Thyroid gland (tissue), 4 donors: Measurements from ENCODE around the gene HNRNPF. TPM values are rescaled to one million over a fixed set of nuclear protein-coding genes. Genes with fewer than 3 reads are reported as not detected.

Source experiments
- DNase-seq, 2 donors: peaks; one replicate each; pipeline ENCODE4 v3.0.0-alpha.2; 2019
- H3K27ac ChIP-seq, 3 donors: fragments of 200-600 bp; sonication (generic); 1 replicate in 2 of 3; 2 replicates in 1 of 3; pipeline ENCODE4 v1.5.1; 2016 to 2019; ENCODE audit warnings: mild to moderate bottlenecking in 1 of 3, moderate library complexity in 1 of 3
- H3K27me3 ChIP-seq: fragments of 200-600 bp; sonication (generic); one replicate; pipeline ENCODE4 v1.5.1; 2019
- H3K36me3 ChIP-seq, 2 donors: fragments of 200-600 bp; sonication (generic); one replicate each; pipeline ENCODE4 v1.5.1; 2016 to 2019
- H3K4me1 ChIP-seq, 2 donors: fragments of 200-600 bp; sonication (generic); one replicate each; pipeline ENCODE4 v1.5.1; 2017 to 2019
- H3K4me3 ChIP-seq, 3 donors: fragments of 200-600 bp; sonication (generic); replicated peaks in 1 of 3; 1 replicate in 2 of 3; 2 replicates in 1 of 3; pipeline ENCODE4 v1.5.1; 2016; ENCODE audit warnings: mild to moderate bottlenecking in 1 of 3
- H3K9me3 ChIP-seq: fragments of 200-600 bp; sonication (generic); one replicate; pipeline ENCODE4 v1.5.1; 2017
- CTCF ChIP-seq, 6 experiments: fragments of 200-600 bp in 3 of 6; fragments of 450-650 bp in 3 of 6; sonication (generic) in 3 of 6; IDR thresholded peaks; one replicate each; pipeline ENCODE4 v1.5.1; 2016 to 2019; ENCODE audit warnings: antibody characterized with exemption in 6 of 6, mild to moderate bottlenecking in 2 of 6, inconsistent platforms in 1 of 6, moderate library complexity in 1 of 6
- POLR2A ChIP-seq, 2 donors: fragments of 450-650 bp; IDR thresholded peaks; one replicate each; pipeline ENCODE4 v1.6.1; 2017; ENCODE audit warnings: antibody characterized with exemption in 2 of 2, mild to moderate bottlenecking in 2 of 2, moderate library complexity in 1 of 2
- WGBS, 2 donors: methylation state at CpG; one replicate each; pipeline ENCODE4 v1.1.5; 2017; 5-methylcytosine and 5-hydroxymethylcytosine counted together
- intact Hi-C: fragments of 100-400 bp; cut with DNase I; formaldehyde crosslinking; loops from one replicate; pipeline ENCODE4 v1.15.1; 2023
- total RNA-seq, 4 donors: library from RNA; depleted of rRNA; stranded (reverse); fragments of >200 nt; gene quantifications; one replicate each; pipeline ENCODE4 v1.2.3, GENCODE V29; 2016

The HNRNPF gene
- total RNA-seq, 4 donors from 2014 or later = 148 to 158 (median 155) TPM

DNA sequence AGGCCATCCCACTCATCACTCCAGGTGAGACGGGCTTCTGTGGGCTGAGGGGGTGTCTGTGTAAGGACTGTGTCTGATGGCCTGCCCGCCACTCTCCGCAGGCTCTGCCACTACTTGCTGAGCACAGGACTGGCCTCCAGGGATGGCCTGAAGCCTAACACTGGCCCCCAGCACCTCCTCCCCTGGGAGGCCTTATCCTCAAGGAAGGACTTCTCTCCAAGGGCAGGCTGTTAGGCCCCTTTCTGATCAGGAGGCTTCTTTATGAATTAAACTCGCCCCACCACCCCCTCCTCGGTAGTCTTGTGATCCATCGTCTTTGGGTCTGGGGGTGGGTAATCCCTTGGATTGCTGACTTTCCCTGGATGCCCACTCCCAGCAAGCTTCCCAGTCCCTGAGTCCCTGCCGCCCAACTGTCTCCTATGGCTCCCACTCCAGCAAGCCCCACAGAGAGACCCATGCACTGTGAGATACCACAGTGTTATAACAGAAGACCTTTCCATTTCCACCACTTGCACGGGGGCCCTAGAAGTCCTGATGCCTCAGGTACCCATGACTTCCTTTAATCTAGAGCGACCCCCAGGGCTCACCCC lies 32.8 kb downstream of the HNRNPF start:
- Histone ChIP-seq H3K27ac (no peak overlapping the region), H3K4me3 (no peak overlapping the region), H3K27me3 (no peaks in the 10 kb centered on the region), H3K9me3 (no peaks in the 10 kb centered on the region), H3K36me3 (no peaks in the 10 kb centered on the region), H3K4me1 (no peaks in the 10 kb centered on the region)
- intact Hi-C loops = no loop called here
- DNase-seq = no peak
- TF ChIP-seq POLR2A (IDR thresholded peaks at IDR 0.05) (no peak), CTCF (IDR thresholded peaks at IDR 0.05) (no peak)
- WGBS, 2 donors = 83 to 88% methylated on average over 6 to 9 of the region's 9 CpGs

DNA sequence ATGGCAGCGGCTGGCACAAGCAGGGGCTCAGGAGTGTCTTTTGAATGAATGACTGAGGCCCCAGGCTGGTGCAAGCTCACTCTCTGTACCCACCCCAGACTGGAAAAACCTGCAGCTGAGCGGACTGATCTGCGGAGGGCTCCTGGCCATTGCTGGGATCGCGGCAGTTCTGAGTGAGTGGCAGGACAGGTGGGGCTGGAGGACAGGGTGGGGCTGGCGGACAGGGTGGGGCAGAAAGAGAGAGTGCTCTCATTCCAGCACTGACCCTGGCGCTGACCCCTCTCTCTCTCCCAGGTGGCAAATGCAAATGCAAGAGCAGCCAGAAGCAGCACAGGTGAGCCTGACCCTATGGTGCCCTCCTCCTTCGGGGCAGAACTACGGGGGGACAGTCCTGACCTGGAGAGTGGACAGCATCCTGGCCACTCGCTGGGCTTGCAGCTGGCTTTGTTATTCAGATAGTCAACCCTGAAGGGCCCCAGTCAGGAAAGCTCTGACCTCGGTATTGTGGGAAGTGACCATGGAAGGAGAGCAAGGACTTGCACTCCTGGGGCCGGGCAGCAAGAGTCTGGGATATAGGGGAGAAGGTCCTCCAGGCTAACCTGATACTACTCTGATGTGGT lies 33.5 kb downstream of the HNRNPF start:
- intact Hi-C loops = no loop called here
- no peaks in the 10 kb centered on the region for H3K9me3 ChIP-seq
- WGBS, 2 donors = 75 to 80% methylated on average over 9 to 12 of the region's 12 CpGs
- H3K27me3 ChIP-seq = no peaks in the 10 kb centered on the region
- no peaks in the 10 kb centered on the region for H3K36me3 ChIP-seq
- H3K4me1 ChIP-seq = no peaks in the 10 kb centered on the region
- H3K27ac ChIP-seq = no peak overlapping the region
- DNase-seq = no peak
- no peak for TF ChIP-seq CTCF (IDR thresholded peaks at IDR 0.05)
- no peak overlapping the region for H3K4me3 ChIP-seq

- H3K27ac ChIP-seq = no peak overlapping the region
- H3K4me1 ChIP-seq = no peaks in the 10 kb centered on the region
- WGBS, 2 donors = 81 to 92% methylated on average over 3 of the region's 3 CpGs
- no peak overlapping the region for H3K4me3 ChIP-seq
- TF ChIP-seq CTCF (IDR thresholded peaks at IDR 0.05) (no peak), POLR2A (IDR thresholded peaks at IDR 0.05) (no peak)
- H3K9me3 ChIP-seq = no peaks in the 10 kb centered on the region
- H3K27me3 ChIP-seq = no peaks in the 10 kb centered on the region
- intact Hi-C loops = no loop called here
- no peak for DNase-seq
- no peaks in the 10 kb centered on the region for H3K36me3 ChIP-seq
These were observed 34.8 kb downstream of the HNRNPF start for GRCh38 chr10:43374194-43374593.

DNA sequence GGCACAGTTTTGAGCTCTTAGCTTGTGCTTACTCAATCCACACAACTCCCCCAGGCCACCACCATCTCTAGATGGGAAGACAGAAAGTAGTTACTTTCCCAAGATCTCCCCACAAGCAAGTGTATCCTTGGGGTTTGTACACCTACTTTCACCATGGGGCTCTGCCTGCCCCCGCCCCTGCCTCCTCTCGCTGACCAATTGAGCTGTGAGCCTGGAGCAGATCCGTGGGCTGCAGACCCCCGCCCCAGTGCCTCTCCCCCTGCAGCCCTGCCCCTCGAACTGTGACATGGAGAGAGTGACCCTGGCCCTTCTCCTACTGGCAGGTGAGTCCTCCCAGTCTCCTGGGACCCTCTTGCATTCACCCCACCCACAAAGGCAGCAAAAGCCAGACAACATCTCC lies 35.5 kb downstream of the HNRNPF start:
- Histone ChIP-seq H3K4me1 (no peaks in the 10 kb centered on the region), H3K27ac (no peak overlapping the region), H3K4me3 (no peak overlapping the region), H3K9me3 (no peaks in the 10 kb centered on the region), H3K27me3 (no peaks in the 10 kb centered on the region), H3K36me3 (no peaks in the 10 kb centered on the region)
- intact Hi-C loops = no loop called here
- DNase-seq = no peak
- no peak for TF ChIP-seq POLR2A (IDR thresholded peaks at IDR 0.05)
- TF ChIP-seq CTCF (IDR thresholded peaks at IDR 0.05) = no peak
- WGBS, 2 donors = 53 to 74% methylated on average over 5 of the region's 5 CpGs

- intact Hi-C loops = no loop called here
- Histone ChIP-seq H3K27ac (no peak overlapping the region), H3K4me3 (no peak overlapping the region), H3K27me3 (no peaks in the 10 kb centered on the region), H3K9me3 (no peaks in the 10 kb centered on the region), H3K36me3 (no peaks in the 10 kb centered on the region), H3K4me1 (no peaks in the 10 kb centered on the region)
- TF ChIP-seq POLR2A (IDR thresholded peaks at IDR 0.05) (no peak), CTCF (IDR thresholded peaks at IDR 0.05) (no peak)
- 86 to 92% methylated on average over 1 of the region's 1 CpG for WGBS, 2 donors
- no peak for DNase-seq
These were observed 36.1 kb downstream of the HNRNPF start for GRCh38 chr10:43372765-43373361.
